Adrenal gland (tissue), 12 donors: Measurements from ENCODE around the gene GHDC. TPM values are rescaled to one million over a fixed set of nuclear protein-coding genes. Genes with fewer than 3 reads are reported as not detected.
A peak's percentile ranks its signal among the peaks of the same experiment; 100 is the strongest.
"Not testable (repeated sequence)": the region's sequence is repeated elsewhere in the genome, so short reads cannot be mapped to it uniquely, and the experiment has no call there.

ENCODE experiments used
- DNase-seq, 7 donors: peaks; one replicate each; pipeline ENCODE4 v3.0.0-alpha.2; 2019 to 2020
- H3K27ac ChIP-seq, 5 donors: fragments of 200-600 bp; sonication (generic) in 4 of 5; 1 replicate in 3 of 5; 2 replicates in 2 of 5; pipeline versions ENCODE4 v1.5.1 to v1.8.0; 2016 to 2020; ENCODE audit warnings: mild to moderate bottlenecking in 1 of 5
- H3K27me3 ChIP-seq: fragments of 200-600 bp; 2 replicates; pipeline ENCODE4 v1.8.0; 2021
- H3K36me3 ChIP-seq, 2 donors: fragments of 200-600 bp; replicated peaks in 1 of 2; 1 replicate in 1 of 2; 2 replicates in 1 of 2; pipeline versions ENCODE4 v1.5.1 to v1.8.0; 2018 to 2022
- H3K4me1 ChIP-seq, 2 donors: fragments of 200-600 bp; replicated peaks in 1 of 2; 1 replicate in 1 of 2; 2 replicates in 1 of 2; pipeline versions ENCODE4 v1.5.1 to v1.8.0; 2018 to 2021
- H3K4me3 ChIP-seq, 4 donors: fragments of 200-600 bp; sonication (generic) in 3 of 4; one replicate each; pipeline ENCODE4 v1.5.1; 2016 to 2018
- H3K9me3 ChIP-seq, 3 donors: fragments of 200-600 bp; sonication (generic) in 1 of 3; replicated peaks in 1 of 3; 1 replicate in 2 of 3; 2 replicates in 1 of 3; pipeline versions ENCODE4 v1.5.1 to v1.8.0; 2016 to 2021
- CTCF ChIP-seq, 6 experiments: fragments of 450-650 bp in 4 of 6; fragments of 200-600 bp in 2 of 6; sonication (generic) in 1 of 6; IDR thresholded peaks; 1 replicate in 5 of 6; 2 replicates in 1 of 6; pipeline versions ENCODE4 v1.5.1 to v1.8.0; 2016 to 2021; ENCODE audit warnings: antibody characterized with exemption in 6 of 6, mild to moderate bottlenecking in 2 of 6, moderate library complexity in 1 of 6
- POLR2A ChIP-seq, 2 donors: fragments of 450-650 bp; IDR thresholded peaks; one replicate each; pipeline ENCODE4 v1.6.1; 2017; ENCODE audit warnings: antibody characterized with exemption in 2 of 2, mild to moderate bottlenecking in 2 of 2, moderate library complexity in 1 of 2
- WGBS, 4 donors: extraction: QIAGEN DNeasy Blood & Tissue Kit in 2 of 4; methylation state at CpG; one replicate each; pipeline versions ENCODE4 v1.1.5 to v1.1.7; 2013 to 2017; 5-methylcytosine and 5-hydroxymethylcytosine counted together
- intact Hi-C, 2 donors: fragments of 100-400 bp; cut with DNase I; formaldehyde crosslinking; loops; one replicate each; pipeline versions ENCODE4 v1.14.1 to v1.15.0; 2022 to 2023
- polyA plus RNA-seq, 3 donors: library from polyadenylated mRNA; stranded (reverse); fragments of 200-250 nt in 2 of 3; fragments of 350-450 nt in 1 of 3; fragmentation: Illumina TruSeq in 1 of 3; extraction: RNeasy Lipid Tissue Mini Kit (QIAGEN cat#74804) in 1 of 3; gene quantifications; one replicate each; pipeline ENCODE4 v1.2.3, GENCODE V29; 2013 to 2014
- total RNA-seq, 9 donors: library from RNA; depleted of rRNA in 4 of 9; stranded (reverse); fragments of >200 nt in 4 of 9; fragments of 120-200 nt in 1 of 9; fragmentation: NEBNext Ultra II Directional in 1 of 9; extraction: Animal tissue kit (Norgen Biotek cat#: 25700) in 1 of 9; gene quantifications; one replicate each; pipeline versions ENCODE4 v1.1.0 to v1.2.4, GENCODE V29; 2013 to 2023
- donor health status: healthy with polysubstance abuse.
- donor health status: Bipolar disorder and iron deficiency.
- donor health status: DM: yes; HTN: yes; CAD: no.
- donor health status: DM: no; HTN: no; CAD: no.
- donor health status: DM: no; HTN: no; CAD: no.
- donor health status: DM: yes; HTN: yes; CAD: no.

The GHDC gene
- total and polyA plus RNA-seq, 12 donors = 10.5 to 344 (median 58.5) TPM

- Histone ChIP-seq H3K27me3 (no peaks in the 10 kb centered on the region), H3K27ac (peak overlapping the region in 4 of 5 donors; percentile 49 to 80 (median 60)), H3K4me1 (peaks cover 10 to 20% of the 10 kb centered on the region in 2 donors), H3K36me3 (peaks cover 0 to 69% of the 10 kb centered on the region in 2 donors), H3K9me3 (no peaks in the 10 kb centered on the region), H3K4me3 (no peak overlapping the region)
- intact Hi-C loops = no loop called here
- peak; percentile 42 to 75 (median 68) for DNase-seq
- TF ChIP-seq POLR2A (IDR thresholded peaks at IDR 0.05) = no peak
- TF ChIP-seq CTCF (IDR thresholded peaks at IDR 0.05) = no peak
- 42 to 64% (median 48%) methylated on average over 6 of the region's 6 CpGs for WGBS, 4 donors
Measured at GRCh38 chr17:42210046-42210445, 15.8 kb upstream of the GHDC start.

GRCh38 chr17:42206153-42206612, 11.9 kb upstream of the GHDC start:
- not testable (repeated sequence) for H3K27ac ChIP-seq, H3K4me3 ChIP-seq, H3K4me1 ChIP-seq, H3K27me3 ChIP-seq, H3K9me3 ChIP-seq, DNase-seq
- intact Hi-C loops = loop anchor here in 1 of 2 donors (10.0 kb wide), 1 partner anchor 99 kb away; no protein-coding TSS in a partner anchor
- peaks cover 0 to 83% of the 10 kb centered on the region in 2 donors for H3K36me3 ChIP-seq
- 60 to 73% (median 64%) methylated on average over 8 of the region's 8 CpGs for WGBS, 4 donors

GRCh38 chr17:42203354-42203753, 9.1 kb upstream of the GHDC start:
- H3K27ac ChIP-seq = no peak overlapping the region
- TF ChIP-seq POLR2A (IDR thresholded peaks at IDR 0.05) (no peak), CTCF (IDR thresholded peaks at IDR 0.05) (no peak)
- H3K27me3 ChIP-seq = no peaks in the 10 kb centered on the region
- peaks cover 8 to 33% of the 10 kb centered on the region in 2 donors for H3K4me1 ChIP-seq
- peaks cover 0 to 60% of the 10 kb centered on the region in 2 donors for H3K36me3 ChIP-seq
- intact Hi-C loops = loop anchor here in 1 of 2 donors (10.0 kb wide), 1 partner anchor 101 kb away; no protein-coding TSS in a partner anchor
- 85 to 97% (median 96%) methylated on average over 2 of the region's 2 CpGs for WGBS, 4 donors
- DNase-seq = no peak
- H3K9me3 ChIP-seq = no peaks in the 10 kb centered on the region
- no peak overlapping the region for H3K4me3 ChIP-seq

- intact Hi-C loops = loop anchor here in 1 of 2 donors (10.0 kb wide), 1 partner anchor 102 kb away; no protein-coding TSS in a partner anchor
- DNase-seq = no peak
- Histone ChIP-seq H3K9me3 (no peaks in the 10 kb centered on the region), H3K4me3 (no peak overlapping the region), H3K36me3 (peaks cover 0 to 60% of the 10 kb centered on the region in 2 donors), H3K27ac (peak overlapping the region in 1 of 5 donors; percentile 92), H3K4me1 (peaks cover 8 to 33% of the 10 kb centered on the region in 2 donors), H3K27me3 (no peaks in the 10 kb centered on the region)
- 91 to 94% (median 92%) methylated on average over 5 of the region's 5 CpGs for WGBS, 4 donors
- TF ChIP-seq CTCF (IDR thresholded peaks at IDR 0.05) = no peak
Measured at GRCh38 chr17:42202696-42203095, 8.4 kb upstream of the GHDC start.

- WGBS, 4 donors = 92 to 100% (median 98%) methylated on average over 1 to 6 of the region's 6 CpGs
- intact Hi-C loops = loop anchor here in 1 of 2 donors (10.0 kb wide), 1 partner anchor 103 kb away; no protein-coding TSS in a partner anchor
- peaks cover 8 to 33% of the 10 kb centered on the region in 2 donors for H3K4me1 ChIP-seq
- H3K27ac ChIP-seq = peak overlapping the region in 2 of 5 donors; percentile 91 to 92
- TF ChIP-seq POLR2A (IDR thresholded peaks at IDR 0.05) (no peak), CTCF (IDR thresholded peaks at IDR 0.05) (no peak)
- H3K9me3 ChIP-seq = no peaks in the 10 kb centered on the region
- peaks cover 0 to 56% of the 10 kb centered on the region in 2 donors for H3K36me3 ChIP-seq
- H3K27me3 ChIP-seq = no peaks in the 10 kb centered on the region
- no peak overlapping the region for H3K4me3 ChIP-seq
- peak in 1 of 7 donors; percentile 21 for DNase-seq
Measured at GRCh38 chr17:42202159-42202558, 7.9 kb upstream of the GHDC start.
